GM12878 (cell line): ENCODE data around the gene TUB.

ENCODE experiments used
- CHD1 ChIP-seq: IDR thresholded peaks from 2 replicates; pipeline ENCODE4 v1.6.1; 2012; ENCODE audit warnings: low read depth, low read length, improper control_type of control experiment
- CHD4 ChIP-seq: fragments of 200-600 bp; sonication (generic); IDR thresholded peaks from 2 replicates; pipeline ENCODE4 v1.6.1; 2016; ENCODE audit warnings: mild to moderate bottlenecking
- HDAC6 ChIP-seq: fragments of 200-600 bp; sonication (generic); IDR thresholded peaks from one replicate; pipeline ENCODE4 v1.8.0; 2017; ENCODE audit warnings: antibody characterized with exemption; ENCODE audit not compliant: unreplicated experiment

DNA sequence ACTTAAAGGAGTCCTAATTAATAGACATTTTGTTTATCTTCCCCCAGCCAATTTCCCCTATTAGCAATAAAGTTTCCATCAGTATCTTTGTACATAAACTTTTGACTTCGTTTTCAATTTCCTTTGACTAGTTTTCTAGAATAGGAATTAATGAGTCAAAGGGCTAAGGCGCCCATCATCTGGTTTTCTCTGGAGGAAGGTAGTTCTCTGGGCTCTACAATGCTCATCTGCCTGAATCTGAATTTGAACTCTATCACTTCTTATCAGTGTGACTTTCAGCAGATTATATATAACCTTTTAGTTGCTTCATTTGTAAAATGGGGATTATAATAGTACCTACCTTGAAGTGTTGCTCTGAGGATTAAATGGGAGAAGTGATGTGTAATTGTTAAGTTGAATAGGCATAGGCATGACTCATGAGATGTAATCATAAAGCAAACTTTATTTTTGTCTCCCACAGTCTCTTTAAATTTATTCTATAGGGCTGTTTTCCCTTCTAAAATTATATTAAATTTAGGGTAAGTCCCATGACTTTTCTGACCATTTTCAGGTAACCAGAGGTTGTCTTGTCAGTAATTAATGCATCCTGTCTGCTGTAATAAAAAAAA is 5.8 kb upstream of the TUB start:
- no peak for TF ChIP-seq HDAC6
- TF ChIP-seq CHD1, result no peak
- TF ChIP-seq CHD4, result no peak
